Measurements from ENCODE around the gene ZACN.
"Not testable (repeated sequence)": the region's sequence is repeated elsewhere in the genome, so short reads cannot be mapped to it uniquely, and the experiment has no call there.

ZACN gene

GRCh38 chr17:76078860-76079534 is at the start of gene ZACN:
ZACN (plus strand) TSS chr17:76079182; CDS start chr17:76079265, 83 bp downstream.
- DNase-seq, result no peak

- no peak for DNase-seq
These were observed 46.8 kb upstream of the ZACN start for GRCh38 chr17:76032073-76032779.

DNA sequence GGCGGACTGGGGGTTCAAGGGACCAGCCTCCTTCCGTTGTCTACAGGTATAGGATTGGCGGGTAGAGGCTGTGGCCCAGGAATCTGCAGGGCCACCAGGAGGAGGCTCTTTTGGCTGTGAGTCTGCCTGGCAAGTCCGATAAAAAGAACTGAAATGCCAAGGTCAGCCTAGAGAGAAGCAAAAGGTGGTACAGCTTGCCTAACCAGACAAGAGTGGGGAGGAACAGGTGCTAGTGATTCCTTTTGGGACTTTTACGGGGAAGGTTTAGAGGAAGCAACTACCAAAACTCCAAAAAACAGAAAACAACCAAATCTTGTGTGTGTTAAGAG is 46.2 kb upstream of the ZACN start:
- no peak for DNase-seq

DNA sequence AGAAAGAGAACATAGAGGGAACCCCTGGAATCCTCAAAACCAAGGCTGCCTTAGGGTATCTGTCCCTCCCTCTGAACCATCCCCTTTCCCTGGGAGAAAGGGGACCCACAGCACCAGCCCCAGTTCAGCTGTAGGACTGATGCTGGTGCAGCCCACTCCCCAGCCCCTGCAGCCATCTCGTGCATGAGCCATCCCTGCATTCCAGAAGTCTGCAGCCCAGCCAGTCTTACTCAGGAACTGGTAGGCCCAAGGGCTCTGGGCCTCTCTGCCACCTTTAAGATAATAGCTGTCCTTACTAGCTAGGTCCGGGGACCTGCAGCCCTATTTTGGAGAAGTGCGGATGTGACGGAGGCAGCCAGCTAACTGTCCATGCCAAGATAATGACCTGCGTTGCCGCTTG is 45.8 kb upstream of the ZACN start:
- no peak for DNase-seq

DNA sequence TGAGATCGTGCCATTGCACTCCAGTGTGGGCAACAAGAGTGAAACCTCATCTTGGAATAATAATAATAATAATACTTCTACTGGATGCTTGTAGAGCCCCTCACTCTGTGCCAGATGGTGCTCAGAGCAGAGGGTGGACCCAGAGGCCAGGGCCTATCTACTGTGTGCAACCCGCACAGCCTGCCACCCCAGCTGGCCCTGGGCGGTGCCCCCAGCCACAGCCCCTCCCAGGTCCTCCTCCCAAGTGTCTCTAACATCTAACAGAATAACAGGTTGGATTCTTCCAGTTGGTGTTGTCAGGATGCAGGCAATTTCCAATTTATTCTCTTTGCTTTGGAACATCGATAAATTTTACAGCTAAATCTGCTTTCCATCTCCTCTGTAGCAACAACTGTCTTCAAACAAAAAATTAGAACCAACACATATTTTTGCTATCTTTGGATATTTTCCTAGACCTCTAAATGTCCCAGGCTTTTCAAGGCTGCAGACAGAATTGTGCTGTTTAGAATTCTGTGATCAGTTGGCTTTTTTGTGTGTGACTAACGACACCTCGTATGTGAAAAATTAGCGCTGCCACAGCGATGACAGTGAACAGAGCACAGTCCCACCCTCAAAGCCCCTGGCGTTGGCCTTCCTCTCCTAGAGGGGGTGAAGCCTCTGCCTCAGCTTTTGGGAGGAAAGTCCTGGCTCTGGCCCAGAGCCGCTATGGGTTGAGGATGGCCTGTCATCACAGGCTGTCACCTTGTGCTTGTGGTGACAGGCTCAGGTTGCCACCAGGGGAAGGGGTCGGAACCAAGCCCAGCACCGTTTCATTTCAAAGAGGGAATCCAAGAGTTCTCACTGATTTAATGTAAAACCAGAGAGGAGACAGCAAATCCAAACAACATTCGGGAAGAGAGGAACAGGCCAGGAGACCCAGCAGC is 44.3 kb upstream of the ZACN start:
- no peak for DNase-seq

GRCh38 chr17:76036497-76037261 is 42.3 kb upstream of the ZACN start:
- no peak for DNase-seq

DNA sequence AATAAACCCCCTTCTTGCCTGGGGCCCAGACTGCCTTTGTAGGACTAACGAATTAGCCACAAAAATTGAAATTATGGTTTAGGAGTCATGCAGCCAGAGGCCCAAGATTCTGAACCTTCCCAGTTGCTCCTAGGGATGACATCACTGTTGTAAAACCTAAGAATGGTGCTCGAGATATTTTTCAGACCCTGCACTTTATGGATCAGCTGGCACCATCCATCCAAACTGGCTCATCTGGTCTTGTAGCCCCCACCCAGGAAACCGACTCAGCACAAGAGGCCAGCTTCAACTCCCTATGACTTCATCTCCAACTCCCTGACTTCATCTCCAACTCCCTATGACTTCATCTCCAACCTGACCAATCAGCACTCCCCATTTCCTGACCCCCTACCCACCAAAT is 40.9 kb upstream of the ZACN start:
- DNase-seq, result no peak

DNA sequence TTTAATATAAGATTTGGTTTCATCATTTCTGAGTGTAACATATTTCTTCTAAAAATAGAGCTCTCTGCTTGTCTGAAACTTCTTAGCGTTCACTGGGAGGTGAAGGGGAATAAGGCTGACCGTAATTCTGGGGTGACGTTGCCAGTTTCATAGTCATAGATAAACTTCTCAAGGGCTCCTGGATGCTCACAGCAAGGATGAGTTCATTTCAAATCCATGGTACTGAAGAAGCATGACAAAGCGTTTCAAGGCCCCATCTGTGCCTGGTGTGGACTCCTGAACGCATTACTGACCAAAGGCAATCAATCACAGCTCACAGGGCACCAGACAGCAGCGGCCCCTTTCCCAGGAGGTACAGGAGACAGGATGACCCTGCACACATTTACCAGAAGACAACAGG is 39.9 kb upstream of the ZACN start:
- no peak for DNase-seq

DNA sequence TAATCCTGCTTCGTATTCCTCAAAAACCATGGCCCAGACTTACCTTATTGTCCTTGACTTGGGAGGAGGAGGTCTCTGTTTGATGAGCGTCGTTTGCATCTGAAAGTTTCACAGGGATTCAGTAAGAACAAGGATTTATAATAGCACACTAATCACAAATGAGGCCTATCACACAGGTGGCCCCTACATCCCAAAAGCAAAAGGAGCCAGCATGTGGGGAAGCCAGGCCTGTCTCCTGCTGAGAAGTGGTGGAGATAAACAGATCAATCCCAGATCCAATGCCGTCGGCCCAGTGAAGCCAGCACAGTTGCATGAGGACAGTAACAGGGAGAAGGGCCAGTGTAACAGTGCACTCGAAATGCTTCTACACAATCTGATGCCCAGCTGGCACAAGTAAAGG is 38.6 kb upstream of the ZACN start:
- no peak for DNase-seq

DNA sequence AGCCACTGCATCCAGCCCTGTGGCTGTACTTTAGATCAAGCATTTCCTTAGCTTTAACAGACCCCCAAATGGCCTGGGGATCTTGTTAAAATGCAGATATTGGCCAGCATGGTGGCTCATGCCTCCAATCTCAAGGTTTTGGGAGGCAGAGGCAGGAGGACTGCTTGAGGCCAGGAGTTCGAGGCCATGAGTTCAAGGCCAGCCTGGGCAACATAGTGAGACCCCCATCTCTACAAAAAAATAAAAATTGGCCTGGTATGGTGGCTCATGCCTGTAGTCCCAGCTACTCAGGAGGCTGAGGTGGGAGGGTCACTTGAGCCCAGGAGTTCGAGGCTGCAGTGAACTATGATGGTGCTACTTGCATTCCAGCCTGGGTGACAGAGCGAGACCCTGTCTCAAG is 36.1 kb upstream of the ZACN start:
- DNase-seq, result not testable (repeated sequence)

- not testable (repeated sequence) for DNase-seq
These were observed 34.4 kb upstream of the ZACN start for GRCh38 chr17:76044475-76045007.

DNA sequence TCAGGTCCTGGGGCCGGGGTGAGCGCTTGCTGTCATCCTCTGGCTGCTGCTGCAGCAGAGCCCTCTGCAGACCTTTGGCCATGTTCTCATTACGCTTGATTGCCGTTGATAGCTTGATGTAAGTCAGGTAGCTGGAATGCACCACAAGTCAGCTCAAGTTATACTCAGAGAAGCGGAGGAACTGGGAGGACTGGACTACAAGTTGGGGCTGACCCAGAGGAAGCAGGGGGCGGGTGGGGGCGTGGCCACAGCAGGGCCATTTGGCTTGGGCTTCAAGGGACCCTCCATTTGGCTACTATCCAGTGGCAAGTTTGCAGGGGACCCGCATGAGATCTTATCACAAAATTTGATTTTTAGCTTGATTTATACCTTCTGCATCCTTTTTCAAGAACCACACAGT is 32.9 kb upstream of the ZACN start:
- no peak for DNase-seq

DNA sequence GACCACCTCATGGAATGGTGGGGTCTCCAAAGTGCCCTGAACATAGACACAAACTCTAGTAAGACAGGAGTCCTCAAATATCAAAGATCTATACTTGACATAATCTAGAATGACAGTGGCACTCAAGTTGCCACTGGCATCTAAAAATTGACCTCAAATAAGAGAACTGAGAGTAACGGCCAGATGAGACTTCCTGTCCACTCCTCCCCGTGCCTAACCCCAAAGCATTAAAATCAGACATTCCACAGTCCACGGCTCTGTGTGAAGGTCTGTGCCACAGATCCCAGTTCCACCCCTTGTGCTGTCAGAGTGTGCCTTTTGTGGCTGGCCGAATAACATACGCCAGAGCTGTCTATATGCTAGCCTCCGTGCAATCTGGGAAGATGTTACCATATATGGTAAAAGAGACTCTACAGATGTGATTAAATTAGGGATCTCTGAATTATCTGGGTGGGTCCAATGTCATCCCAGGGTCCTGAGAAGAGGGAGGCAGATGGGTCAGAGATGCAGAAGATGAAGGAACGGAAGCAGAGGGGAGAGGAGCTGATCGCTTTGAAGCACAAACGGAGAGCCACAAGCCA is 30.9 kb upstream of the ZACN start:
- DNase-seq, result no peak

DNA sequence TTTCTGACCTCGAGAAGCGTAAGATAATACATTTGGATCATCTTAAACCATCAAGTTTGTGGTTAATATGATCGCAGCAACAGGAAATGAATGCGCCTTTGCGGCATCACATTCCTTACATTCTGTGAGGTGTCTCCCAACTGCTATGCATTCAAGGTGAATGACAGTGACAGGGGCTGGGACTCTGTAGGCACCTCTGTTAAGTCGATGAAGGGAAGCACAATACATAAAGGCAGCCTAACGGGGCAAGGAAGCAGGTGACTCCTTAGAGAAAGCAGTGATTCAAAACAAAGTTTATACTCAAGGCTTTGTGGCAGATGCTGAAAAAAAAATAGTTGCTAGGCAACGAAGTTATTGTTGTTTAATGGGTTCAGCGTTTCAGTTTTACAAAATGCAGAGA is 30.3 kb upstream of the ZACN start:
- DNase-seq, result no peak

DNA sequence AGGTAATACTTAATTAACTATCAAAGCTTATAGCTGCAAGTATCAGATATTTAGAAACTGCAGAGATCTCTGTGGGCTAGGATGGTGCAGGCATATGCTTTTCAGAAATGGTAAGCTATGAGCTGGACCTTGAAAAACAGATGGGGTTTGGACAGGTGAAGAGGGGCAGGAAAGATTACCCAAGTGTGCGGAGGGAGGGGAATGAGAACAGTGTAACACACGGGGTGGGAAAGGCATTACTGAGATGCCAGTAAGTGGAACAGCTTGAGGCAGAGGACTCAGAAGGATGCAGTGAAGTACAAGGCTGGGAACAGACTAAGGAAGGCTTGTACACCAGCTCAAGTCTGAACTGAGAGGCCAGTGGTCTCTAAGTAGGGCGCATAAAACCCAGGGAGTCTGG is 29.7 kb upstream of the ZACN start:
- no peak for DNase-seq

DNA sequence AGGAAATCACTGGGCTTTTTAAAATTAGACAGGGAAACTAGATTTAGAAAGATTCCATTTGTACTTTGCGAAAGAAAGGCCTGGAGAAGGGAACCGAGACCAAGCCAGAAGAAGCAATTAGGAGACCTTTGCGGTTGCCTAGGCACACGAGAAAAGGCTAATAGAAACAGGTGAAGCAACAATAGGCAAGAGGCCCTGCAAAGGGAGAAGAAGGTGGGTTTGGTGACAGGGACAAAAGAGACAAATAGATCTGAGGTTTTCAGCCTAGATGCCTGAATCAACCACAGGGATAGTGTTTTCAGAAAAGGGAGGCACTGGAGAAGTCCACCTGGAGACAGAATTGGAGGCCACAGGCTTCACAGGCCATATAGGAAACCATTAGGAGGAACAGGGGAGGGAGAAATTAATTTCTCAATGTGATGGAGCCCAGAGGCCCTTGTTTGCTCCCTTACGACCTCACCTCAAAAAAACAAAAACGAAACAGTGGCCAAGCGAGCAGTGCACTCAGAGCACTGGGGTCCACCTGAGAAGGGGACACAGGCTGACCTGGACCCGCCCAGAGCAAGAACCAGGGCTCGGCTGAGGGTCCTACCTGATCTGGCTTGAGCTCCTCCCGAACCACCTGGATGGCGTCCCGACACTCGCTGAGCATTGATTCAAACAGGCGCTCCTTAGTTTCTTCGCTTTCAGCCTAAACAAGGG is 29.0 kb upstream of the ZACN start:
- DNase-seq, result no peak

GRCh38 chr17:76050538-76051467 is 28.2 kb upstream of the ZACN start:
- no peak for DNase-seq

- no peak for DNase-seq
These were observed 27.4 kb upstream of the ZACN start for GRCh38 chr17:76051561-76051960.

DNA sequence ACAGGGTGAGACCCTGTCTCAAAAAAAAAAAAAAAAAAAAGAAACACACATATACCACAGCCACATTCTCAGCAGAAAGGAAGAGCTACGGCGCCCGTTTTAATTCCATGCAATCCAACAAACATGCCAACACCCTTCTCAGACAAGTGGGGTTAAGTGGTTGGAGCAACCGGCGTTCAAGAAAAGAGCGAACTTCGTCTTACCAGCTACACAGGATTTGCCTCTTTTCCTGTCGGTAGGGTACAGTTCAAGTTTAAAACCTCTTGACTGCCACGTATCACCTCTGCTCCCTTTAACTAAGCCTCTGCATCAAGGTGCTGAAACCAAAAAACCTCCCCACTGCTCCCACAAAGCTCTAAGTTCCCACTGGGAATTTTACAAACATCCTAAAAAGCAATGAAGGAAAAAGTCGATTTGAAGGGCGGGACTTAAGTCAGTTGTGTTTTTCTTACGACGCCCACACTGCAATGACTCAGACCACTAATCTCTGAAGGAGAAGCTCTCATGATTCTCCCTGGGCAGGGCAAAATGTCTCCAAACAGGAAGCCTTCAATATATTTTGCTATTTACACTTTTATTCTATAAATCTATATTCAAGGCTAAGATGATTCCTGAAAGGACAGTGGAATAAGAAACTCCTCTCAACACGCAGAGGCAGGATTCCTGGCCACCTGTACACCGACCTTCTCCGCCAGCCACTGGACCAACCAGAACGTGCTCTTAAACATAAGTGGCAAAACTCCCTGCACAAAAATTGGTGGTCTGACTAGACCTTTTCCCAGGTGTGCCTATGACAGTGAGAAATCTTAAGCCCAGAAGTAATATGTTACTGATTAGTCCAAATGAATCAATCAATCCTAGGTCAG is 25.5 kb upstream of the ZACN start:
- peak; percentile 52 for DNase-seq

DNA sequence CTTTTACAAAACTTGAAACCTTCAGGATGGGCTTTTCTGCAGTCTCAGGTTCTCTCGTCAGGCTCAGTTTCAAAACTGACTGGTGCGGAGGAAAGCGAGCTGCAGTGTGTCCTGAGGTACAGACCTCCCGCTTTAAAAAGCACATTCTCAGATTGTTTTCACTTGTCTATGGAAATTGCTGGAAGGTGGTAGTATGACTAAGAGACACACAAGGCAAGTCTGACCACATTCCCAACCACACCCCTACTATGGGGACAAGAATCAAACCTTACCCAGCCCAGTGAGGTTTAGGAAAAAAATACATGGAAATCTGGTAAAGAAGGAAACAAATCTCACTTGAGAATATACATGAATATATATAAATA is 24.9 kb upstream of the ZACN start:
- no peak for DNase-seq

Data from stimulated activated CD4-positive, alpha-beta T cell treated with anti-CD3 and anti-CD28 coated beads, Interleukin-4, amount 100 ng/mL, for 24 hours (primary cell).